ENCODE results near the gene MKLN1. TPM values are rescaled to one million over a fixed set of nuclear protein-coding genes. Genes with fewer than 3 reads are reported as not detected.
A peak's percentile ranks its signal among the peaks of the same experiment; 100 is the strongest.
"Not testable (repeated sequence)": the region's sequence is repeated elsewhere in the genome, so short reads cannot be mapped to it uniquely, and the experiment has no call there.

Gene MKLN1
- total RNA-seq, 1 experiment from 2014 or later = 32.0 TPM

DNA sequence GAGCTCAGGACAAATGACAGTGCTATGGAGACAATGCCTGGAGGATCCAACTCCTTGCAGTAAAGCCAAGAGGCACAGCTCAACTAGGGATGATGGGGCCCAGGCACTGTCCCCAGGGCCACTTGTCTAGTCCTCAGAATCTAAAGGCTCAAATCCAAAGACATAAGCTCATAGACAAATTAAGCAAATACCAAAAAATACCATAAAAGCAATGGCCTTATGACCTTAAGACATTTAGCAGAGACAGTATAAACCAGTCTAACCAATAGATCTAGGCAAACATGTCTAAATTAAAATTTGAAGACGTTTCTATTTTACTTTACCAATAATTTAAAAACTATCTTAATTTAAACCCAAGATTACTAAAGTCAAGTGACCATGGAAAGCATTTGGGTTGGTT, 14.8 kb upstream of the MKLN1 start:
- DNase-seq (ENCODE audit: low read depth) = no peak

DNA sequence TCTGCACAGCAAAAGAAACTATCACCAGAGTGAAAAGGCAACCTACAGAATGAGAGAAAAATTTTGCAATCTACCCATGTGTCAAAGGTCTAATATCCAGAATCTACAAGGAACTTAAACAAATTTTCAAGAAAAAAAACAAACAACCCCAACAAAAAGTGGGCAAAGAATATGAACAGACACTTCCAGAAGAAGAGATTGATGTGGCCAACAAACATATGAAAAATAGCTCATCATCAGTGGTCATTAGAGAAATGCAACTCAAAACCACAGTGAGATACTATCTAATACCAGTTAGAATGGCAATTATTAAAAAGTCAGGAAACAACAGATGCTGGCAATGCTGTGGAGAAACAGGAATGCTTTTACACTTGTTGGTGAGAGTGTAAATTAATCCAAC, 7.1 kb upstream of the MKLN1 start:
- no peak for DNase-seq (ENCODE audit: low read depth)

DNA sequence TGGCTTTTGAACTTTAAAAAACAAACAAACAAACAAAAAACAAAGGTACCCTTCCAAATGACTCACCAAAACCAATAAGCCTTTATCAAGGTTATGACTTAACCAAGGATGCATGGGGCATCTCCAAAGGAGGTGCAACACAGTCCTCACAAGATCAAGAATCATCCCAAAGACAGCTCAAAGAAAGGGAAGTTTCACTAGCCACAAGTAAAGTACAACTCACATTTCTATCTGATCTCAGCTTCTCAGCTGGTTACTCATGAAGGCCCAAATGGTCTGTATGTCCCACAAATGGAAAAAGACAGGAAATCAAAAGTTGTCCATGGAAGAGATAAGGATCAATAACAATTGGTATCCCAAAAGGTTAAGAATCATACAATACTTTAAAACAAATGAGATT, 6.0 kb upstream of the MKLN1 start:
- no peak for DNase-seq (ENCODE audit: low read depth)

DNA sequence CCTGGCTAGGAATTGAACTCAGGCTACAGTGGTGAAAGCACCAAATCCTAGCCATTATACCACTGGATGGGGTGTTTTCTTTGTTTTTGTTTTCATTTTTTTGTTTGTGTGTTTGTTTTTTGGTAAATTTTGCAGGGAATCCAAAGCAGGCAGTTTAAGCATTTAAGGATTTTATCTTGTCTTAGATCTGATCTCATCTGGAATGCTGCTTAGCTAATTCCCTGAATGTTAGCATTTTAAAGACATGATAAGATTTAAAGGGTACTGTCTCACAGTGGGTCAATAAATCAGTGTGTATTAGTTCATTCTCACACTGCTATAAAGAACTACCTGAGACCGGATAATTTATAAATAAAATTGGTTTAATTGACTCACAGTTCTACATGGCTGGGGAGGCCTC, 5.6 kb upstream of the MKLN1 start:
- no peak for DNase-seq (ENCODE audit: low read depth)

DNA sequence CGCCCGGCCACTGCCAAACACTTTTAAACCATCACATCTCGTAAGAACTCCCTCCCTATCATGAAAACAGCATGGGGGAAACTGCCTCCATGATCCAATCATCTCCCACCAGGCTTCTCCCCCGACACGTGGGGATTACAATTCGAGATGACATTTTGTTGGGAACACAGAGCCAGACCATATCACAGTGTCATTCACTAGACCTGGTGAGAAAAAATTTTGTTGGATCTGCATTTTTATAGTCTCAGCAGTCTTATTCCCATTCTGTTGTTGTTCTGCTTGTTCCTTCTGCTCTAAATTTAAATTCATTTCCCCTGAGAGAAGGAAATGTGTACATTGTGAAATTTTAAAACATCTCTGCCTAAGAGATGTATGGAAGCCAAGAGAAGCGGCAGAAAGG, 4.8 kb upstream of the MKLN1 start:
- DNase-seq (ENCODE audit: low read depth) = no peak

DNA sequence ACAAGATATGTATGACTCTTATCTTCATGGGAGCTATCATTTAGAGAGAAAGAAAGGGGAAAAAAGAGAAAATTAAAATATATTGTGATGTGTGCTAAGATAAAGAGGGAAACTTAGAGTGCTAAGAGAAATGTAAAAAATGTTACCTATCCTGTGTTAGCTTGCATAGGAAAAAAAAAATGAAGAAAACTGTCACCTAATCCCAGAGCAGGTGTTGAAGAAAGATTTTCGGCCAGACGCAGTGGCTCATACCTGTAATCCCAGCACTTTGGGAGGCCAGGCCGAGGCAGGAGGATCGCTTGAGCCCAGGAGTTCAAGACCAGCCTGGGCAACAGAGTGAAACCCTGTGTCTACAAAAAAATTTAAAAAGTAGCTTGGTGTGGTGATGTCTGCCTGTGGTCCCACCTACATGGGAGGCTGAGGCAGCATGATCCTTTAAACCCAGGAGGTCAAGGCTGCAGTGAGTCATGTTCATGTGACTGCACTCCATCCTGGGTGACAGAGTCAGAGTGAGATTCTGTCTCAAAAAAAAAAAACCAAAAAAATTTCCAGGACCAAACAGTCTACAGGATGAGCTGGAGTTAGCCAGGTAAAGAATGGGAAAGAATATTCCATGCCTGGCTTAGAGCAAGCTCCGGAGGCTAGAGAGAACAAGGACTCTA, 2.4 kb upstream of the MKLN1 start:
- peak; percentile 56 for DNase-seq (ENCODE audit: low read depth)

DNA sequence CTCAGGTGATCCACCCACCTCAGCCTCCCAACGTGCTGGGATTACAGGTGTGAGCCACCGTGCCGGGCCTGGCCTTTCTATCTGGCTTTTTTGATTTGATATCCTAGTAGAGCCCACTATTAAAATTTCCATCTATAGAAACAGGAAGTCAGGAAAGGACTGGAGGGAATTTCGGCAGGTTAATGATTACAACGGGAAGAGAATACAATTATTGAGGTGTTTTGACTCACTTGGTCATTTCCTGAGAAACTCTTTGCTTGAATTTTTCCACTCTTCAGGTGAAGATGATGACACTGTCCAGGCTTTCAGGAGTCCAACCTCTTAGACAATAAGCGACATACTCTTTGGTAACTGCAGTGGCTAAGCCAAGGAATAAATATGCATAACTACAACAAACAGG, 1.1 kb upstream of the MKLN1 start:
- no peak for DNase-seq (ENCODE audit: low read depth)

DNA sequence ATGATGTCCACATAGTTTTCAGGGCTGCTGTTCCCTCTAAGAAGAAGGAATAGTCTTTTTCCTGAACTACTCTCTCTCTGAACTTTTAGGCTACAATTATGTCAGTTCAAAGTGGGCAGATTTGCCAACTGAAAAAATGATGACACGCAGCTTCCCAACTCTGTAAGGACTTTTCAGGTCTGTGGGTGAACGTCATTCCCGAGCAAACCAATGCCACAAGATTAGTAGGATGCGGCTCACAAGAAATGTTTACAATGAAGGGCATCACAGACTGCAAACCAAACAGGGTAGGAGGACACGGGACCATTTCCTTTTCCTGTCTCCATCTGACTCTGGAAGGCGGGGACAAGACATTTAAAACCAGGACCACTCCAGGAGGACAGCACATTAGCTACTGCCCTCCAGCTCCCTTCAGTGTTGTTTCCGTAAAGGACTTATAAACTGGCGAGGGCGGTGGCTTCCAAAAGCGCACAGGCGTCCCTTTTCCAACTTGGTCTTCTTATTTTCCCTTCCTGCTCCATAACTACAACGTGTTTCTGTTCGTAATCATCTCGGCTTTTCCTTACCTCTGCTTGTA, 539 bp upstream of the MKLN1 start:
- peak; percentile 87 for DNase-seq (ENCODE audit: low read depth)

DNA sequence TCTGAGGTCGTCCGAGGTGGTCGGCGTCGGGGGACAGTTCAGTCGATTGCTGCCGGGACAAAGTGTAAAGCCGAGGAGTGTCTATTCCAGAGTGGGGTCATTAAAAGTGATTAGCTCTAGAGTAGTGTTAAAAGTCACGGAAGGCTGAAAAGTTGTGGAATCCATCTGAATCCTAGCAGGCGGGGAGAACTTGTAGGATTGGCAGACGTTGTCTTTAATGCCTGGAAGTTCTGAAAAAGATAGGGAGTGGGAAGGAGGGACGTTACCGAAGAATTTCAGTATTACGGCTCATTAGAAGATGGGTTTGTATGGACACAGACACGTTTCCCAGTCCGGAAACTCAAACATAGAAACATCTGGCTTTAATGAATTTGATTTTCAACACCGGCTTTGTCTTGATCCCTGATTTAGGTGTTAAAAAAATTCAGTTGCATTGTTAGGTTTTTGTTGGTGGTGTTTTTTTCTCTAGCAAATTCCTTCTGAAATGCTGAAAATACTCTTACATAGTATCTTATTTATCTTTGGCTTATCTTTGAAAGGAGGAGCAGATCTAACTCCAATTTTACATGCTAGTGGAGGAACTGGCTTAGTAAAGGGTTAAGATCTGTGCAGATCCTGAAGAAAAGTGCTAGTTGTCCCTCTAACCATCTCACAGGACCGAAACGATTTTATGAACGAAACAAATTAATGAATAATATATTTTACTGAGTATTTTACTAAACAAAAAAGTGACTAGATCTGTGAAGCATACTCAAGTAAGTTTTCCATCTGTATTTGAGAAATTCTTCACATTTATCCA, 900 bp downstream of the MKLN1 start:
- peak; percentile 46 for DNase-seq (ENCODE audit: low read depth)

DNA sequence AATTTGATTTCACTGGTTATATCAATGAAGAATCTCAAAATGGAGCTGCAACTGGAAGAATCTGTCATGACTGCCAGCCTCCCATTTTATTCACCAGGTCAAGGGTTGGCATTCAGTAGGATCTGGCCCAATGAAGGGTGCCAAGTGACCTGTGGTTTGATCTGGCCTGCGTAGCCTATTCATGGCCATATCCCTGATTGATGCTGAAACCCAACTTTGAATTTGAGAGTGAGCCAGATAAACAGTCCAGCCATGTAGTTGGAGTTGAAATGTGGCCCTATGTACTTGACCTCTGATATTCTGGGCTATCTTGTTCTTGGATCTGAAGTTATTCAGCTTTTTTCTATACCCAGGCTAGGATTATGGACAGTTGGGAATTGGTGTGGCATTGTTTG, 1.5 kb downstream of the MKLN1 start:
- peak; percentile 30 for DNase-seq (ENCODE audit: low read depth)

DNA sequence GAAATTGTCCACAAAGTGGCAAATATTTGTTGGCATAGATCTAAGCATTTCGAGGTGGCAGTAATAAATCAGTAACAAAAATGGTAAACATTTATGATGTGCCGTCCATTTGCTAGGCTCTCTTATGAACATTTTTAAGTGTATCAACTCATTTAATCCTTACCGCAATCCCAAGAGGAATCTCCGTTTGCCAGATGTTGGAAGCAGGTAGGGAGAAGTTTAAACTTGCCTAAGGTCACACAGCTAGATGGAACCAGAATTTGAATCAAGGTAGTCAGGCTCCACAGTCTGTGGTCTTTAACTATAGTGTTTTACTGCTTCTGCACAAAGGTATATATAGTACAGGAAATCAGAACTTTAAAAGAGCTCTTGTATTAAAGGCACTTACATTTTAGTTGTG, 2.6 kb downstream of the MKLN1 start:
- DNase-seq (ENCODE audit: low read depth) = no peak

DNA sequence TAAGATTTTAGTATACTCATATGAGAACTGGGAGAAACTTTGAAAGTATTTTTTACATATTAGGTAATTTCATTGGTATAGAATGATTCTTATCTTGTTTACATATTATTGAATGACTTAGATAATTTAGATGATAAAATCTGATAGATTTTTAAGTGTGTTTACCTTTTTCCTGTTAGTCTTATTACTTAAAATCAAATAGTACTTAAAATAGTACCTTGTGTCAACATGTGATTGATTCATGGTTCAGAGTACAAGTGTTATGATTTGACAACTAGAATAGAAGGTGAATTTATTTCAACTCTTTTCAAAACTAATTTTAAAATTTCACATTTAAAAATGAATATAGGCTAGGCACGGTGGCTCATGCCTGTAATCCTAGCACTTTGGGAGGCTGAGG, 4.1 kb downstream of the MKLN1 start:
- no peak for DNase-seq (ENCODE audit: low read depth)

DNA sequence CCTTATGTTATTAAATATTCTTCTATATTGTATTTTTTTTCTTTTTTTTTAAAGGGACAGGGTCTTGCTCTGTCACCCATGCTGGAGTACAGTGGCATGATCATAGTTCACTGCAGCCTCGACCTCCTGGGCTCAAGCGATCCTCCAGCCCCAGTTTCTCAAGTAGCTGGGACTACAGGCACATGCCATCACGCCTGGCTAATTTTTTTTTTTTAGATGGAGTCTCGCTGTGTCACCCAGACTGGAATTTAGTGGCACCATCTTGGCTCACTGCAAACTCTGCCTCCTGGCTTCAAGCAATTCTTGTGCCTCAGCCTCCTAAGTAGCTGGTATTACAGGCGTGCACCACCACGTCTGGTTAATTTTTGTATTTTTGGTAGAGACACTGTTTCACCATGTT, 5.1 kb downstream of the MKLN1 start:
- DNase-seq (ENCODE audit: low read depth) = not testable (repeated sequence)

DNA sequence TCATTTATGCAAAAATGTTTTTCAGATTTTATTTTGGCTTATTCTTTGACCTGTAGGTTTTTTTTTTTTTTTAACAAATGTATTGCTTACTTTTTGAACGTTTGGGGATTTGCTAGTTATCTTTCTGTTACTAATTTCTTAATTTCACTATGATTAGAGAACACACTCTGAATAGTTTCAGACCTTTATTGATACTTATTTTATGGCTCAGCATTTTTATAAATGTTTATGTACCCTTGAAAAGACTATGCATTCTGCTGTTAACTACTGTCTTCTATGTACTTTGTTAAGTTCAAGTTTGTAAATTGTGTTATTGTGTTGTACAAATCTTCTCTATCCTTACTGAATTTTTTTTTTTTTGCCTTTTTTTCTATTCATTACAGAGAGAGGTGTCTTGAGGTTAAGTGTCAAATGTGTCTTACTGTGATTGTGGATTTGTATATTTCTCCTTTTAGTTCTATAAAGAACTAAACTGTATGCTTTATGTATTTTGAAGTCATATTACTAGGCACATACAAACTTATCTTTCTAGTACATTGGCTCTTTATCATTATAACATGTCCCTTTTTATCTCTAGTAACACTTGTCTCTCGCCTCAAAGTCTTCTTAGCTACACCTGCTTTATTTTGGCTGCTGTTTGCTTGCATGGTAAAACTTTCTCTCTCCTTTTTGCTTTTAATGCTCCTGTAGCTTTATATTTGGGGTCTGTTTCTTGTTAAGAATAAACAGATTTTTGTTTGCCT, 8.1 kb downstream of the MKLN1 start:
- DNase-seq (ENCODE audit: low read depth) = no peak

DNA sequence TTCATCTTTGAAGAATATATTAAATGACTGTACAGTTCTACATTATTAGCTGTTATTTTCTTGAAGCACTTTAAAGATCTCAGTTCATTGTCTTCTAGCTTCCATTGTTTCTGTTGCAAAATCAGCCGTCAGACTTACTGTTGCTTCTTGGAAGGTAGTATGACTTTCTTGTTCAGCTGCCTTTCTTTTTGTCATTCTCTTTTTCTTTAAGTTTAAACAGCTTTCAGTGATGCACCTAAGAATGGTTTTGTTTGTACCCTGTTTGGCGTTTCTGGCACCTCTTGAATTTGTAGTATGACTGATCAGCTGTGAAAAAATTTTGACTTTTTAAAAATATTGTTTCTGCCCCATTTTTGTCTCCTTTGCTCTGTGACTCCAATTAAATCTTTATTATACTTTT, 9.3 kb downstream of the MKLN1 start:
- DNase-seq (ENCODE audit: low read depth) = peak; percentile 59

DNA sequence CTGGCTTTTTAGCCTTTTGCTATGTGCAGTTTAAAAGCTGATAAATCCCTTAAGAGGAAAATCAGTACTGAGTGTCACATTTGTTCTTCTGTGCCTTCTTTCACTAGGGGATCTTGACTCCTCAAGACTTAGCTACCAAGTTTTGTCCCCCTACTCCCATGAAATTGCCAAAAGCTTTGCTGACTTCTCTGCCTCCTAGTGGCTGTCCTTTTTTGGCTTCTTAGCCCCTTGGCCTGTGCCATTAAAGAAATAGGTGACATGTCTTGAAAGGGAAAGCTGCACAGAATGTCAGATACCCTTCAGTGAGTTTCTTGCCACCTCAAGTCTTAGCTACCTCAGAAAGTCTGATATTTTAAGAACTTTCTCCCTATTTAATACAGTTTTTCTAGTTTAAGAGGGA, 10.5 kb downstream of the MKLN1 start:
- DNase-seq (ENCODE audit: low read depth) = no peak

DNA sequence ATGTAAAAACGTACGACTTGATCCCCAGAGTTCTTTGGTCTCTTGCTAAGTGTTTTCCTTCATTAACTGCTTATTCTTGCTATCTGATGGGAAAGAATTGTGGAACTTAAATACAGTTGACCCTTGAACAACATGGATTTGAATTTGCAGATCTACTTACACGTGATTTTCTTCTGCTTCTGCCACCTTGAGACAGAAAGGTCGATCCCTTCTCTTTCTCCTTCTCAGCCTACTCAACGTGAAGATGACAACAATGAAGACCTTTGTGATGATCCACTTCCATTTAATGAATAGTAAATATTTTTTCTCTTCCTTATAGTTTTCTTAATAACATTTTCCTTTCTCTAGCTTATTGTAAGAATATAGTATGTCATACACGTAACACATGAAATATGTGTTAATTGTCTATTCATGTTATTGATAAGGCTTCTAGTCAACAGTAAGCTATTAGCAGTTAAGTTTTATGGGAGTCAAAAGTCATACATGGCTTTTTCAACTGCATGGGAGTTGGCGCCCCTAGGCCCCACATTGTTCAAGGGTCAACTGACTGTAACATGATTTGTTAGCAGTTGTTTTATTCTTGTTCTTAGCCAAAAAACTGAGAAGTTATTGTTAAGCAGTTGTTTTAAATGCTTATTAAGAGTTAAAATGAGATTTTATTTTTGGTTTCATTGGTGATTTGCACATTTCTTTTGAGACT, 11.2 kb downstream of the MKLN1 start:
- no peak for DNase-seq (ENCODE audit: low read depth)

DNA sequence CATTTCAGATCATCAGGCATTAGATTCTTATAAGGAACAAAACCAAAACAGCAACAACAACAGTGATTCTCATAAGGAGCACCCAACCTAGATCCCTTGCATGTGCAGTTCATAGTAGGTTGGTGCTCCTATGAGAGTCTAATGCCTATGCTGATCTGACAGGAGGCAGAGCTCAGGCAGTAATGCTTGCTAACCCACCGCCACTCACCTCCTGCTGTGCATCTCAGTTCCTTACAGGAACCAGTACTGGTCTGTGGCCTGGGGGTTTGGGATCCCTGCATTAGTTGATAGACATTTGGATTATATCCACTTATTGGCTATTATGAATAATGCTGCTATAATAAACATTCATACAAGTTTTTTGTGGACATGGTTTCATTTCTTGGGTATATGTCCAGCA, 14.0 kb downstream of the MKLN1 start:
- no peak for DNase-seq (ENCODE audit: low read depth)

DNA sequence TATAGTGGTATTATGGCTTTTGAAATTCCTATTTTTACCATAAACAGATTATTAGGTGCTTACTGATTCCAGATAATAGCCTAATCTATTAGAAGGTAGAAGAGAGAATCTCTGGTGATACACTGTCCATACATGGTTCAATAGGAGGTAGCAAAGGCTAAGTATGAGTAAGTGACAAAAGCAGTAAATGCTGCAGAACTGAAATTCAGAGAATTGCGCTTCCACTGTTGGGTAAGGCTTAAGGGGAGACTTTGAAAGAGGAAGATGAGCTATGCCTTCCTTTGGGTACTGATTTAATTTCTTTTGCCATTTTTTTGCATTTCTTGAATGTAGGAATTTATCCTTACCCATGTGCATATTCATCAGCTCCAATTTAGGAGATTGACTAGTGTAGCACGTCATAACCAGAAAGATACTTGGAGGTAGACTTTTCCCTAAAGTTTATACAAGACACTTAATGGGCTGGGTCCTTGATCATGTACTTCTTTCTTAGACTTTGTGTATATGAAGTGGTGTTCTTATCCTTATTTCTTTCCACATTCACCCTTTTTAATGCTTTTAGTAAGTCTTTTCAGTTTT, 15.3 kb downstream of the MKLN1 start:
- DNase-seq (ENCODE audit: low read depth) = no peak

DNA sequence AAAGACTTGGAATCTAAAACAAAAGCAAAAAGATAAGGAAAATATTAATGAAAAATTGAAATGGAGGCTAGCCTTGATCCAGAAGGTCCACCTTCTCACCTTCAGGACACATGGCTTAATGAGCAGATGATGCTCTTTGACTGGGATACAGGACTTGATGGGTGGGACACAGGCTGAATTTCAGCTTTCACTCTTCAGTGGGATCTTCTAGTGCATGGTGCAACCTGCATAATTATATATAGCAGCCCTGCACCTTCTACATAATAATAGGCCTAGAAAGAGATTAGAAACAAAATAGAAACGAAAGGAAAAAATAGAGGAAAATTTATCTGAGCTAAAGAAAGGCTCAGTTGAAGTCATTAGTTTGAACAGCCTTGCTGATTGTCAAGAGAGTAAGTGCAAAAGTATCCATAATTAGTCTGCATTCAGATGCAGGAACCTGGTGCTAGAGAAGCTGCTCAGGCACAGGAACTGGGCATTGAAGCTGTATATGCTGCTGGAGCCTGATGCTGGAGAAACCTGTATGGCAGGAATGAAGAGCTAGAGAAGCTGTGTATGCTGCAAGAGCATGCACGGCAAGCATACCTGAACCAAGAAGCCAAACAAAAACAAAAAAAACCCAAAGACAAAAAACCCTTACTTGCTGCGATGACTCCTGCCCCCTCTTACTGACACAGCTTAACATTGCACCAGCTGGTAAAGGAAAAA, 19.4 kb downstream of the MKLN1 start:
- DNase-seq (ENCODE audit: low read depth) = no peak

DNA sequence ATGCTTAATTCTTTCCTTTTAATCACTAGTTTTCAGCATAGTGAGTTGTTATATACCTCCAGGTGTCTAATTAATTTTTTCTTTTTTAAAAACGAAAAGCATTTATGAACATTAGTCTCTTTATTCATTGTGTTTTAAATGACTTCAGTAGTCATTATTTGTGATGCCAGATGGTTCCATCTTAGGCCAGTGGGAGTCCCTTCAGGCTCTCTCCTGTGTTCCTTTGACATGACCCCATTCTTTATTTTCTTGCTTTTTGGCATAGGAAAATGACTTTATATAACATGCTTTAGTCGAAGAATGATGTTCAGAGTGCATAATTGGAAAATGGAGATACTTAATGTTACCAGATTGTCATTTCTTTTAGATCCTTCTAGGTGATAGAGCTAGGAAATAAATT, 24.4 kb downstream of the MKLN1 start:
- no peak for DNase-seq (ENCODE audit: low read depth)

Data from M059J (cell line).